HT-29 (cell line): ENCODE results near the gene LRRFIP1. TPM values are rescaled to one million over a fixed set of nuclear protein-coding genes. Genes with fewer than 3 reads are reported as not detected.
A peak's percentile ranks its signal among the peaks of the same experiment; 100 is the strongest.
"Not testable (repeated sequence)": the region's sequence is repeated elsewhere in the genome, so short reads cannot be mapped to it uniquely, and the experiment has no call there.

ENCODE experiments used
- DNase-seq: peaks from one replicate; pipeline ENCODE4 v3.0.0-alpha.2; 2015; ENCODE audit warnings: low spot score
- total RNA-seq: library from RNA; depleted of rRNA; stranded (reverse); fragments of >200 nt; shearing (Covaris generic); gene quantifications from 2 replicates; pipeline ENCODE4 v1.2.3, GENCODE V29; 2014

The LRRFIP1 gene
- total RNA-seq, 1 experiment from 2014 or later: 91.0 TPM

DNA sequence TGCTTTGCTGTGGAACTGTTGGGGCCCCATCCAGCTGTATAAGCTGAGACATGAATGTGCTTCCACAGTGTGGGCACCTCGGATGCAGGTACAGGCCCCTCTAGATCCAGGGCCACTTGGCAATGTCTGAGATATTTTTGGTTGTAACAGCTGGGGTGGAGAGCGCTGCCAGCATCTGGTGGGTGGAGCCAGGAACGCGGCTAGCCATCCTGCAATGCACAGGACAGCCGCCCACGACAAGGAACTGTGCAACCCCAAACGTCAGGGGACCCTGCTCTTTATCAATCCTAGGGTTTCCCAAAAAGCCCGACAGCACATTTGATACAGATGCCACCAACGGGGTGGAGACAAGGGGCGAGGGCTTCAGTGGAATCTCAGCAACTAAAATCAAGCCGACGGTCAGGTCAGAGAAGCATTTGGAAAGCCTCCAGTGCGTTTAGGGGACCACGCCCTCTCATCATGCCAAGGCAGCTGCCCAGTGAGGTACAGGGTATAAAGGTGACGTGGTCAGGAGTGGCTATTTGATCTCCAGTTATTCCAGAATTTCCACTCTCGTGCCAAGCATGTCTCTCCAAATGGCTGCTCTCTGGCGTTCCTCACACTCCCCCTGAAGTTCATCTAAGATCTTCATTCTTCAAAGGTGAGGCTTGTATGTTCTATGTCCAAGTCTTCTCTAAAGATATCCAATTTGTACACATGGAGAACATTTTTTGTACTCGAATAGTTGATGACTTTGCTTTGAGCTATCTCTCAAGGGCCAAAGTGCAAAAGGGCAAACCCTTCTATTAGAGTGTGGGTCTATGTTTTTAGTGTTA, 55.7 kb downstream of the LRRFIP1 start:
- DNase-seq: peak; percentile 49

DNA sequence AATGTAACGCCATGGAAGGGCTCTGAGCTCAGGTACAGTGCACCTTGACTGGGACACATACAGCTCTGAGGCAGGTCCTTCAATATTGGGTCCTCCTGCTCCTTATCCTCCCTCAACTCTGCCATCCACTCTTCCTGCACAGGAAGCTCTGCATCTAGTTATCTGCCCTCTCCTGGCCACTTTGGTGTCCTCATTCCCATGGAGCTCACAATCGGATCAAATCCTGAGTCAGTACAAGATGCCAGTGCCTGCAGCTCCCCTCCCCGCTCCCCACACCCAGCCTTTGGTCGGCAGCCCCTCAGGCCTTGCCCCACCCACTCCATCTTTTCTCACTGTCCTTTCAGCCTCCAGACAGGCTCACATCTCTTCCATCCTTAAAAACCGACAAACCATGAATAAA, 58.0 kb downstream of the LRRFIP1 start:
- DNase-seq: peak; percentile 58

DNA sequence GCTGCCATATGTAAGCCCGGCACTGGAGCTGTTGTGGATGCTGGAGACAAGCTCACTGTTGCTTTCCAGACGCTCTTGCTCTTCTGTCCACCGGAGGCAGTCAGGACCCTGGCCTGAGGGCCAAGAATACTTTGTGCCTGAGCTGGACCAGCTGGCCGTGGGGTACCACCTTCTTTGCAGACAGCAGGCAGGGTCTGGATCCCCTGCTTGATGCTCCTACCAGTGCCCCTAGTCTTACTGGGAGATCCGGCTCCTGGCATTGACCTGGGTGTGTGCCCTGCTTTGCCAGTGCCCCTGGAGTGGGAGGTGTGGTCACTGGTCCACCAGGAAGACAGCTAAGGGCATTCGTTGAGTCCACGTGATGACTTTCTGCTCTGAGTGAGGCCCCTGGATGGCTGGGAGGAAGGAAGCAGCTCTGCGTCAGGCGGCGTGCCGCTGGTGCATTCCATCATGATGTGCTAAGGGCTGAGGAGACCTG, 59.3 kb downstream of the LRRFIP1 start:
- DNase-seq: no peak

DNA sequence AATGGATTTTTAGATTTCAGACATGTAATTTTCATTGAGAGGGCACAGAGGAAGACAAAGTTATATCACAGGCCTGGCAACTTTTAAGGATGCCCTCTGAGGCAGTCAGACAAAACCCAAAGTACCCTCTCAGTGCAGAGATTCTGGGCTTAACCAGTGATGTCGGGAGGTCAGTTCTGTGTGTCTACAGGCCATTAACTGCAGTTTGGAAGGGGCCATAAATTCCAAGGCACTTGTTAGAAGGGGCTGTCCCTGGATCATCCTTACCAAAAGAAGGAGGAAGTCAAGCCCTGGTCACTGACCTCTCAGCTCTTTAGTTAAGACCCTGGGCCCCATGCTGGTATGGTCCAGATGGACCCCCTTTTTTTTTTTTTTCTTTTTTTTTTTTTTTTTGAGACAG, 60.7 kb downstream of the LRRFIP1 start:
- no peak for DNase-seq

DNA sequence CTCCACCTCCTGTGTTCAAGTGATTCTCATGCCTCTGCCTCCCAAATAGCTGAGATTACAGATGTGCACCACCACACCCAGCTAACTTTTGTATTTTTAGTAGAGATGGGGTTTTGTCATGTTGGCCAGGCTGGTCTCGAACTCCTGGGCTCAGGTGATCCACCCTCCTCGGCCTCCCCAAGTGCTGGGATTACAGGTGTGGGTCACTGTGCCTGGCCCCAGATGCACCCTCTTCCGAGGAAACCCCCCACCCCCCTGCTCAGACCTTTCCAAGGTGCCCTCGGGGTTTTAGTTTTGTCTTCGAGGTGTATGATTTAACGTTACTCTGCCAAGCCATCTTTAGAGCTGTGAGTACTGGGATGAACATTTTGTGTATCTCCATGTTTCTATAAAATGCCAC, 61.2 kb downstream of the LRRFIP1 start:
- DNase-seq: not testable (repeated sequence)

DNA sequence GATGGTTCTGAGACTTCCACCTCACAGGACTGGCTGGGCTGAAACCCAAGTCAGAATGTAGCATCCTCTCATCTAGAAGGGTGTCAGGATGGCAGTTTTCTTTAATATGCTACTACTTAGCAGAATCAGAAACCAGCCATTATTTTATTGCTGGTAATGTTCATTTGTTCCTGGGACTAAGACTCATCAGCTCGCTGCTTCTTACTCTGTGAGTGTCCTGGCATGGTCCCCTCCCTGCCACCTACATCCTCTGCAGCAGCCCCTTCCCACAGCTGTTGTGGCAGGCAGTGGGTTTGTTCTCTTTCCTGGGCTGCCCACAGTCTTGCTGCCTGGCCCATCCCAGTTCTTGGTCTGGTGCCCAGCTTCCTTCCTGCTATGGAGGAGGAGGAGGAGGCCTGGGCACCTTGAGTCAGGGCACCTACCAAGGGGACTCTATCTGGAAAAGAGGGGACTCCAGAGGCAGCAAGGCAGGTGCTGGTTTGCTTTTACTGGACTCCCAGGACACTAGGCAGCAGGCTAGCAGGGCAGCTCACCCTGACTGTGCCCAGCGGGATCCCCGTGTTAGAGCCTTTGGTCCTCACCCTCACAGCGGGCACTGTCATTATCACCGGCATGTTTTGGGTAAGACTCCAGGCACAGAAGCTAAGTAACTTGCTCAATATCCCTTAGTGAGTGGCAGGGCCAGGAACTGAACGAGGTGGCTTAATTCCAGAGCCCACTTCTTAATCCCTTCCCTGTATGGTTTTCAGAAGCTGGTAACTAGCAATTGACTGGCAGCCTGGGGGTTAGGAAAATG, 62.1 kb downstream of the LRRFIP1 start:
- DNase-seq: no peak

DNA sequence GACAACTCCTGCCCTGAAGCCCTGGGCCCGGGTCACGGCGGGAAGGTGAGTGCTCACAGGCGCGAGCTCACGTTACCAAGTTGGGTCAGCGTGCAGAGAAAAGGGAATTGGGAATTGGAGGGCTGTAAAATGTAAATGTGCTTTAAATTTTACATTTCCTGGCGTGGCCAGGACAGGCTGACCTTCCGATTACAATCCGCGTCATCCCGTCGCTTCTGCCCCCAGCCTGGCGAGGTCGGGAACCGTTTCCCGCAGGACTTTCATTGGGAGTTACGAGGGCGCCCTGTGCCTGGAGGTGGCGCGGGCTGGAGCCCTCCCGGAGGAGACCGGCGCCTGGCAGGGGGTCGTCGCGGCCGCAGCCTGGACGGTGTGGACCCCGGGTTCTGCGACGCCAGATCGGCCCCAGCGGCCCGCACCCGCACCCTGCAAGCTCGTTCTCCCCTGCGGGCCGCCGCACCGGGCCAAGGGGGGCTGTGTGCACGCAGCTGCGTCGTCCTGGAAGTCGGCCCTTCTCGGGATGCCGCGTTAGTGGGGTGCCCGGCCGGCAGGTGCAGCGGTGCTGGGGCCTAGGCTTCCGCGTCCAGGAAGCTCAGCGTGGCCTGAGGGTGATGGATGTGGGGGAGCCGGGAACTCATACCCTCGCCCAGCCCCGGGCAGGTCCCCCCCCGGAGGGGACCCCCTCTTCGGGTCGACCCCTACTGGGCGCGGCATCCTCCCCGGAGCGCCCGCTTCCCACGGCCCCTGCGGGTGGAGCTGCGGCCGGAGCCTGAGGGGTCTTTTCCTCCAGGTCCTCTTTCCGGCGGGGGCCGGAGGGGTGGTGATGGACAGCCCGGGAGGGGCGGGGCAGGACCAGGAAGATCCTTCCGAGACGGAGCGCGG, 63.9 kb downstream of the LRRFIP1 start:
- no peak for DNase-seq

DNA sequence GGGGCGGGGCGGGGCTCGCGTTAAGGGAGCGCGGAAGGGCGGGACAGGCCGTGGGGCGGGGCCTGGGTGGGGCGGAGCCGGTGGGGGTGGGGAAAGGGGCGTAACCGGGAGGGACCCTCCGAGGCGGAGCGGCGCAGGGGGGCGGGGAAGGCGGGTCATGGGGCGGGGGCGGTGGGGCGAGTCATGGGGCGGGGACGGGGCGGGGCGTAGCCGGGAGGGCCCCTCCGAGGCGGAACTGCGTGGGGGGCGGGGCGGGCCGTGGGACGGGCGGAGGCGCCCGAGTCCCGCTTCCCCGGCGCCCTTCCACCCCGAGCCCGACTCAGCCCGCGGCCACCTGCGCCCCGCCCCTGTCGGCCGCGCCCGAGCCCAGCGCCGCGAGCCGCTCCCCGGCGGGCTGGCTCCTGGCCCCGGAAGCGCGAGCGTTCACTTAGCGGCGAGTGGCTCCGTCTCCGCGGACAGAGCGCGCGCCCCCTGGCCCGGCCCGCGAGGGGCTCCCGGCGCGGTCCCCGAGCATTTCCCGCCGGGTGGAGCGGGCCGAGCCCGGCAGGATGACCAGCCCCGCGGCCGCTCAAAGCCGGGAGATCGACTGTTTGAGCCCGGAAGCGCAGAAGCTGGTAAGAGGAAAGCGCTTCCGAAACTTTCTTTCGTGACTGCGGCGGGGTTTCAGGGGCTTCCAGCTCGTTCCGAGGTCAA, 64.7 kb downstream of the LRRFIP1 start:
- peak; percentile 90 for DNase-seq

DNA sequence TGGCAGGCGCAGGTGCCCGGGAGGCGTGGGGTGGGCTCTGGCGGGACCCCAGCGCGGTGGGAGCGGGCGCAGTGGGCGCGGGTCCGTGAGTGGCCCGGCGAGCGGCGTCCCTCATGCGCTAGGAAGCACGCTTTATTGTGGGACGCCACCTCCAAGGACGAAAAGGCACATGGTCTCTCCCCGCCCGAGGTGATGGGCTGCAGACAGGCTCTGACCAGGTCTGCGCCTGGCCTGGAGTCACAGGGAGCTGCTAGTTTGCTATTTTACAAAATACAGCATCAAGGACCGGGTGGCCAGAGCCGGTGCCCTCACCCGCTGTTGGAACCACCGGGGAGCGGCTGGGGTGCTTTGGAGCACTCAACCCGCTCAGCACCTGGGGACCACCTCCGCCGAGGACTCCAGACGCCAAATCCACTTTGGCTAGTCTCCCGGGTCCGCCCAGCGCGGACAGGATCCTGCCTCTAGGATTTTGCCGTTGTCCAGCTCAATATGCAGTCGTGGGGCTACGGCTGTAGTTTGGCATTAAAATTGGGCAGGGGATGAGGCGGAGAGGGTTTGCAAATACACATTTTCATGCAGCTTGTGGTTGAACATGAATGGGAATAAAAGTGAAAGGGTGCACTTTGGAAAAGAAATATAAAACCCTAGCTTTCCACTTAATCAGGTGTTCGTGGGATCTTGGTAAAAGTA, 65.4 kb downstream of the LRRFIP1 start:
- peak; percentile 50 for DNase-seq

DNA sequence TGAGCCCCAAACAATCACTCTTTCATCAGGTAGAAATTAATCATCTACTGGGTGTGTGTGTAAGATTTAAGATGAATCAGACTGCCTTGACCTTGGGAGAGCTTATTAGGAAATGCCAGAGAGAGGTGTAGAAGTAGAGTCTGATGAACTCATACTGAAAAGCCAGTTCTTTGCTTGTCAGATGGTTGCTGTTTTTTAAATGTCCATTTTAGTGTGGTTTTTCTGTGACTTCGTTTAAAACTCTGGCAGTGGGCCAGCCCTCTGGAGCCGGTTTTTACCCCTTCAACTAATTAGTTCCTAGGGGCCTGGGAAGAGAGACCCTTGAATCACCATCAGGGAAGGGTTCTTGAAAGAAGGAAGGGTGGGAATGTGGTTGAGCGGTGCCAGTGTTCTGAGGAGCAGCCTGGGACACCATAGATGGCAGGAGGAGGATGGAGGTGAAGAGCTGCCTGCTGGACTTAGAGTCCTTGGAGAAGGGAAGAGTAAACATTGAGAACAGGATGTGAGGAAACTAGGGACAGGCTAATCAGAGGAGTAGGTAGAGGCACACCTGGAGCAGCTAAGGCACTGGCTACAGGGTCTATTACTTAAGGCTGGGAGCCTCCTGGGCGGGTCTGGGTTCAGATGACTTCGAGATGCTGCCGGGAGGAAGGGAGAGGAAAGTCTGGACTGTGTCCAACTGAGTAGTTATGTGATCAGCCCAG, 66.1 kb downstream of the LRRFIP1 start:
- peak; percentile 74 for DNase-seq

DNA sequence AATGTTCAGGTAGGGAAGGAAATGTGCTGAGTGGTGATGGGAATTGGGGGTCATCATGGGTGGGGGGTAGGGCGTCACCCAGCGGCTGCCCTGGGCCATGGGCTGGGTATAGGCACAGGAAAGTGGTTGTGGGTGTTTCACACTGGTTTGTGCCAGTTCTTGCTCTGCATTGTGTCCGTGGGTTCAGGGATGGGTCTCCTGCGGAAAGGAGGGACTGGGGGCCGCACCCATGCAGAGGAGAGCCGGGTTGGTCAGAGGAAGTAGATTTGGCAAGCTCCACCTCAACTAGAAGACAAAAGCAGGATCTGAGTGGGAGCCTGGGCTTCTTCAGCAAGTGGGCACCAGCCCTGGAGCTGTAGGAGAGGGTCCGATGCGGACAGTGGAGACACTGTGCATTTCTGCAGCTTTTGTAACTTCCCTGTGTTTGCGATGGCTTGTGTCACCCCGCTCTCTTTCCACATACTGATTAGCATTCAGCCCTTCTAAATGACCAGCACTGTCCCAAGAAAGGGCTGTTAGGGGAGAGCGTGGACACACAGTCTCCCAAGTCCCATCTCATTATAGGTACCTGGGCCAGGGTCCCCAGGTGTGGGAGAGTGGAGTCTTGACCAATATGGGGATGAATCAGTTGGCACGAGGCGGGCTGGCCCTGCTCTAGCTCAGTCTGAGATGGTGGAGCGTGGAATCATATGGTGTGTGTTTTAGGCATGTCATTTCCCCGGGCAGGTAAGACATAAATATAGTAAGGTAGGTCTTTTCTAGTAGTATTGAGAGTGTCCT, 67.2 kb downstream of the LRRFIP1 start:
- no peak for DNase-seq

DNA sequence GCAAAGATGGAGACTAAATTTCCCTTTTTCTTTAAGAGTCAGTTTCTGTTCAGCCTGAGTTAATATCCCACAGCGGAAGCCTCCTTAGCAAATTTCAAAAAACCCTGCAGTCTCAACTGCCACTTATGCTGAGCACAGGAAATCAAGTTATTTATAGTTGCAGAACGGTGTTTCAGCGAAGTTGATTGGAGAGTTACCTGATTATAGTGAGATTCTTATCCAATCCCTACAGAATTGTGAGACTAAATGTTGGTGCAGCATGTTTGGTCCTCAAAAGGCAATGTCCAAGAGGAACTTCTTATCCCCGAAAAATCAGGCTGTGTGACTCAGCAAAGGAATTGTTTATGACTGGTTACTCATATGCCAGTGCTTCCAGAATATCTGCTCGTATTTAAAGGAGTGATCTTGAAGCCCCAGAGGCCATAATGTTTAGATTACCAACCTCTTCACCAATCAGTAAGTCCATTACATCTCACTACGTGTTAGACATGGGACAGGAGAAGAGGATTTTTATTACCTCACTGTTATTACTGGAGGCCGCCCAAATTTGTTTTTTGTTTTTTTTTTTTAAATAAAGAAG, 67.9 kb downstream of the LRRFIP1 start:
- peak; percentile 66 for DNase-seq

DNA sequence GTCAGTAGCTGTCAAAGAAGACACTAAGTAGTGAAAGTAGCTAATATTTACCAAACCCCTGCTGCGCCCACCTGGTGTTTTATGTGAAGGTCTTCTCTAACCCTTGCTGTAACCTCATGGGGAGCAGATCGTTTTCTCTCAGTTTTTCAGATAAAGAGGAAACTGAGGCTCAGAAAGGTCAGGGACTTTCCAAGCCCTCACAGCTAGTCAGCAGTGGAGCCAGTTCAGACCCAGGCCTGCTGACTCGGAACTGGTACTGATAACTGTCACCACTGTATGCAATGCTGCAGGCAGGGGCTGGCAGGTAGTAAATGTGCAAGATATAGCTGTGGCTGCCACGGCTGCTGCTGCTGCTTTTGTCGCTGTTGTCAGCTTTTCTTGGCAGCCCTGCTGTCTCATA, 69.1 kb downstream of the LRRFIP1 start:
- no peak for DNase-seq

DNA sequence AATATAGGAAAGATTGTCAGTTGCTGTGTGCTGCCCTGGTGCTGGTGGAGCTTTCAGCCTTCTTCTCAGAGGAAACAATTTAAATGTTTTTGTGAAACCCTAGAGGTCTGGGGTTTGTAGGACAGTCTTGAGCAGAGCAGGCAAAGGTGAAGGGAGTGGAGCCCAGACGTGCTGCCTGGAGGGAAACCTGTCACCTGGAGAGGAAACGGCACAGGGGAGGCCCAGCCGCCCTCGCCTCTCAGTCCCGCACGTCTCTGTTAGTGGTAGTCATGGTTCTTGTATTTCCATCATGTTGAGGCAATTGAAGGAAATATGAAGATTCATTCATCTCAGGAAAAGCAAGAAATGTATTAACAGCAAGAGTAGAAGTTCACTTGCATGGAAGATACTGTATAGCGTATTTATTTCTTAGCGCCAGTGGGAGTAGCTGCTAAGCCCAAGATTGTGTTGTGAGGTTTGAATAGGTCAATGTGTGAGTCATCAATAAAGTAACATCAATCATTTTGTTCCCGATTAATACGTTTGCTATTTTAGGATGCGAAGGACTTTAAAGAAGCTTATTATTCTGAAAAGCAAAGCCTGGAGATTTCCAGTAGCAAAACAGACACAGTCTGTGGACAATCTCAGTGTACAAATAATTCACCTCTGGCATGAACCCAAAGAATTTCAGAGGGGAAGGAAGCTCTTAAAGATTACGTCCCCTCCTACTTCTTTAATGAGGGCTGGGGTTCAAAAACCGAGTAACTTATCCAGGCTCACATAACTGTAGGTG, 70.4 kb downstream of the LRRFIP1 start:
- no peak for DNase-seq

DNA sequence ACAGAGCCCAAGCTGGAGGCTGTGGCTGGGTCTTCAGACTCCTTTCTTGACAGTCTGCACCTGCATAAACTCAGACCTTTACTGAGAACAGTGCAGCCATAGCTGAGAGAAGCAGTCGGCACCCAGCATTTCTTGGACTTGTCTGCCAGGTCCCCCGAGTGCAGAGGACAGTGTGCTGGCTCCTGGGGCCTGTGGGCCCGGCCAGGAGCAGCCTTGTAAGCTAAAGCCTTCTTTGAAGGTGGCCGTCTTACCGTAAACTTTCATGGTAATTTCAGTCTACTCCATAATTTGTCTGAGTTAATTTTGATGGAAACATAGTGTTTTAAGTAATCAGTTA, 70.9 kb downstream of the LRRFIP1 start:
- no peak for DNase-seq

DNA sequence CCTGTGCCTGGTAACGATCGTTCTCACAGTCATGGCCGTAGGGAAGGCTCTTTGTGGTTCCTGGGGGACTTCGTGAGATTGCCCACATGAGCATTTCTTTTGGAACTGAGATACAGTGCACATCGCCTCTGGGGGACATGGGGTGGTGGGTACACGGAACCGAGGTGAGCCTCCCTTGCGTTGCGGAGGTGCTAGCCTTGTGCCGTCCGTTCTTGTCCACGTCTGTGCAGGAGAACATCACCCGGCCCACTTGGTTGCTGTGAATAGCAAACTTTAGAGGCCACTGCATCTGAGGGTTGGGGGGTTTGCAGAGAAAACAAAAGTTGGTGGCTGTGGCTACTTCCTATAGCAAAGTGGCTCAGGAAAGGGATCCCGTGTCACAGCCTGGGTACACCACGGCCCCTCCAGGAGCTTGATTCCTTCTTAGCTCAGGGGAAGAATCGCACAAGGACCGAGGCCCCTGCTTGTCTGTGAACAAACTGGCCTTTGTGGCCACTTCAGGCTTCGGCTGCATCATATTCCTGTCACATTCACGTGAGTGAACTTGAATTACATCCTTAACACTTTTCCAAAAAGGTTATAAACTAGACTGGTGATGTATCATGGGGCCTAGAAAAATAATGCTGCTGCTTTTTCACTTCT, 72.6 kb downstream of the LRRFIP1 start:
- DNase-seq: no peak

DNA sequence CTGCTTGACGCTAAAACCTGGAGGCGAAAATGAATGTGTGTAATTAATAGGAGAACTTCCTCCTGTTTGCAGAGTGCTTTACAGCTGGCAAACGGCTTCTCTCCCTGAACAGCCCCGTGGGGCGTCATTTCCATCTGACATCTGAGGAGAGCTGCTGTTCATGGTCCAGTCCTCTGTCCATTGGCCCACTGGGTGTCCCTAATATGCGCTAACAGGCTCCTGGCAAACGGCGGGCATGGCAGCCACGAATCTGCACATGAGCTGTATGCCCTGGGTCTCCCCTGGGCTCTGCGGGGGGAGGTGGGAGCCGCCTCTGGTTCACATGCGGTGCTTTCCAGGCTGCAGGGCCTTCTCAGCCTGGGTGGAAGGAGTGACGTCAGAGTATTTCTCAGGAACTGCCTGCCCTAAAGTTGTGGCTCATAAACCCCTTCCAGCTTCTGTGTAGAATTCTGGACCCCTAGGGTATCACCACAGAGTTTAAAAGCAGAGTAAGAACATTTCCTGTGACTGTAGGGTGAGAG, 73.2 kb downstream of the LRRFIP1 start:
- DNase-seq: no peak
